D721Med (cell line): Measurements from ENCODE around the gene SUOX.
A peak's percentile ranks its signal among the peaks of the same experiment; 100 is the strongest.

Experiments
- DNase-seq: peaks from one replicate; pipeline ENCODE4 v3.0.0; 2011; ENCODE audit warnings: low spot score; ENCODE audit not compliant: insufficient read length
- FAIRE-seq: peaks from 2 replicates; lab custom pipeline; 2011; peaks lifted over from hg19 to GRCh38; lab: Jason Lieb, UNC
- CTCF ChIP-seq: IDR thresholded peaks from 2 replicates; pipeline ENCODE4 v1.5.1; 2012; ENCODE audit warnings: mild to moderate bottlenecking, control low read depth; ENCODE audit not compliant: insufficient read depth; ENCODE audit errors: missing control alignments

SUOX gene

GRCh38 chr12:55965941-55966407 lies 31.1 kb upstream of the SUOX start, which contains the start of gene PMEL:
PMEL (minus strand) TSS chr12:55966042; CDS start chr12:55966011, 31 bp downstream.
- no peak for TF ChIP-seq CTCF
- FAIRE-seq = no peak
- DNase-seq = no peak

- FAIRE-seq (no peak), DNase-seq (peak; percentile 86)
- TF ChIP-seq CTCF = no peak
Observed at GRCh38 chr12:55966408-55967281, 30.4 kb upstream of the SUOX start, which contains the start of gene CDK2. CDK2 (plus strand) TSS chr12:55966830; CDS start chr12:55967009, 179 bp downstream.

- TF ChIP-seq CTCF = no peak
- DNase-seq (no peak), FAIRE-seq (no peak)
Observed at GRCh38 chr12:55969356-55969755, 27.7 kb upstream of the SUOX start.

- no peak for TF ChIP-seq CTCF
- FAIRE-seq = no peak
- DNase-seq = no peak
Observed at GRCh38 chr12:55970775-55971174, 26.3 kb upstream of the SUOX start.

- FAIRE-seq = no peak
- no peak for TF ChIP-seq CTCF
- DNase-seq = no peak
Observed at GRCh38 chr12:55972042-55972441, 25.0 kb upstream of the SUOX start.

- DNase-seq (no peak), FAIRE-seq (no peak)
- no peak for TF ChIP-seq CTCF
Observed at GRCh38 chr12:55972456-55972855, 24.6 kb upstream of the SUOX start.
